ENCODE measurements around the gene PZP.

DNA sequence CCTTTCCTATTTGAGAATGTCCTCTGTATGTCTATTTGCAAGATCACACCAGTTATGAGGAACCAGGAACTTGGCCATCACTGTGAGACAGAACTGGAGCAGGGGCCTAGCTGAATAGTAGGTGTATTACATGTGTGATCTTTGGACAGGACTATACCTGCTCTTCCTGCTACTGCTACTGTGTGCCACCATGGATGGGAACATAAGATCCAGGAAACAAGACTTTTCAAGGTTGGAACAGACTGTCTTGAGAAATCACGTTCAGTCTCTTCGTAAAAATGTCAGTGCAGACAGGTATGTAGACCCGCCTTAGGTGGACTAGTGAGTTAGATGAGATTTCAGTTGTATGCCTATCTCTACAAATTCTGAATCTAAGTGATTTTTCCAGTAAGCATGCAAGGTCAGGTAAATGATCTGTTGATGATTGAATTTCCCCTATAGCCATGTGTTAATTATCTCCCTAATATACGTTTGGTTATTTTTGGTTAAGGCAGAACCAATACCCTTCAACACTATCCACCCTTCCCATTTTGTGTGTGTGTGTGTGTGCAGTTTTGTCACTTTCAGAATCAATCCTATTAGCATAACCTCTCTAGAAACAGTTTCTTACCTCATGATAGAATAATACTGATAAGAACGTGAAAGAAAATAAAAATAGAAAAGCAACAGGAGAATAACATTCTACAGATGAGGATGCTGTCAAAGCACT lies 99.5 kb downstream of the PZP start:
- TF ChIP-seq, protein P1, sequence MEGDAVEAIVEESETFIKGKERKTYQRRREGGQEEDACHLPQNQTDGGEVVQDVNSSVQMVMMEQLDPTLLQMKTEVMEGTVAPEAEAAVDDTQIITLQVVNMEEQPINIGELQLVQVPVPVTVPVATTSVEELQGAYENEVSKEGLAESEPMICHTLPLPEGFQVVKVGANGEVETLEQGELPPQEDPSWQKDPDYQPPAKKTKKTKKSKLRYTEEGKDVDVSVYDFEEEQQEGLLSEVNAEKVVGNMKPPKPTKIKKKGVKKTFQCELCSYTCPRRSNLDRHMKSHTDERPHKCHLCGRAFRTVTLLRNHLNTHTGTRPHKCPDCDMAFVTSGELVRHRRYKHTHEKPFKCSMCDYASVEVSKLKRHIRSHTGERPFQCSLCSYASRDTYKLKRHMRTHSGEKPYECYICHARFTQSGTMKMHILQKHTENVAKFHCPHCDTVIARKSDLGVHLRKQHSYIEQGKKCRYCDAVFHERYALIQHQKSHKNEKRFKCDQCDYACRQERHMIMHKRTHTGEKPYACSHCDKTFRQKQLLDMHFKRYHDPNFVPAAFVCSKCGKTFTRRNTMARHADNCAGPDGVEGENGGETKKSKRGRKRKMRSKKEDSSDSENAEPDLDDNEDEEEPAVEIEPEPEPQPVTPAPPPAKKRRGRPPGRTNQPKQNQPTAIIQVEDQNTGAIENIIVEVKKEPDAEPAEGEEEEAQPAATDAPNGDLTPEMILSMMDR (IDR thresholded peaks at IDR 0.05) = no peak
- TF ChIP-seq POLR2A (IDR thresholded peaks at IDR 0.05) (no peak), POLR2AphosphoS5 (IDR thresholded peaks at IDR 0.05) (no peak), EP300 (IDR thresholded peaks at IDR 0.05) (no peak)

All from stomach (tissue), 4 donors.